ENCODE measurements around the gene SULT4A1.

Gene SULT4A1

DNA sequence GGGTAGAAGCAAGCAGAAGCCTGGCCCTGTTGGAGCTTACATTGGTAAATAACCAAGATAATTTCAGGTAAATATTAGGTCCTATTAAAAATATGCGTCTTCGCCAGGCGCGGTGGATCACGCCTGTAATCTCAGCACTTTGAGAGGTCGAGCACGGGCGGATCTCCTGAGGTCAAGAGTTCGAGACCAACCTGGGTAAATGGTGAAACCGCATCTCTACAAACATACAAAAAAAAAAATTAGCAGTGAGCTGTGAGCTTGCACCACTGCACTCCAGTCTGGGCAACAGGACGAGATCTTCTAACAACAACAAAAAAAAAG lies 529 bp upstream of the SULT4A1 start:
- no peak for DNase-seq (ENCODE audit: low spot score)
- H3K36me3 ChIP-seq (ENCODE audit: low read depth): no peaks in the 10 kb centered on the region
- H3K4me3 ChIP-seq (ENCODE audit: severe bottlenecking): peak overlapping the region; percentile 67
- H3K9me3 ChIP-seq (ENCODE audit: severe bottlenecking): no peaks in the 10 kb centered on the region
- H3K27ac ChIP-seq (ENCODE audit: poor library complexity, severe bottlenecking): no peak overlapping the region
- no peaks in the 10 kb centered on the region for H3K27me3 ChIP-seq (ENCODE audit: insufficient read depth, poor library complexity, severe bottlenecking)
- no peak for ATAC-seq (ENCODE audit: low read depth)
- no peak for TF ChIP-seq CTCF (IDR thresholded peaks at IDR 0.05; ENCODE audit: poor library complexity, severe bottlenecking)
- no peaks in the 10 kb centered on the region for H3K4me1 ChIP-seq (ENCODE audit: insufficient read depth, poor library complexity, severe bottlenecking)

GRCh38 chr22:43861529-43861928 lies 784 bp downstream of the SULT4A1 start:
- Histone ChIP-seq H3K4me1 (ENCODE audit: insufficient read depth, poor library complexity, severe bottlenecking) (no peaks in the 10 kb centered on the region), H3K4me3 (ENCODE audit: severe bottlenecking) (peak overlapping the region; percentile 67), H3K9me3 (ENCODE audit: severe bottlenecking) (no peaks in the 10 kb centered on the region), H3K36me3 (ENCODE audit: low read depth) (no peaks in the 10 kb centered on the region), H3K27ac (ENCODE audit: poor library complexity, severe bottlenecking) (no peak overlapping the region), H3K27me3 (ENCODE audit: insufficient read depth, poor library complexity, severe bottlenecking) (no peaks in the 10 kb centered on the region)
- no peak for TF ChIP-seq CTCF (IDR thresholded peaks at IDR 0.05; ENCODE audit: poor library complexity, severe bottlenecking)
- ATAC-seq (ENCODE audit: low read depth): peak; percentile 19; the same call in 1 of the 3 replicates
- no peak for DNase-seq (ENCODE audit: low spot score)

- no peak for ATAC-seq (ENCODE audit: low read depth)
- Histone ChIP-seq H3K4me1 (ENCODE audit: insufficient read depth, poor library complexity, severe bottlenecking) (no peaks in the 10 kb centered on the region), H3K36me3 (ENCODE audit: low read depth) (no peaks in the 10 kb centered on the region), H3K4me3 (ENCODE audit: severe bottlenecking) (no peak overlapping the region), H3K27ac (ENCODE audit: poor library complexity, severe bottlenecking) (no peak overlapping the region), H3K9me3 (ENCODE audit: severe bottlenecking) (no peaks in the 10 kb centered on the region), H3K27me3 (ENCODE audit: insufficient read depth, poor library complexity, severe bottlenecking) (no peaks in the 10 kb centered on the region)
- no peak for DNase-seq (ENCODE audit: low spot score)
- TF ChIP-seq CTCF (IDR thresholded peaks at IDR 0.05; ENCODE audit: poor library complexity, severe bottlenecking): no peak
Measured at GRCh38 chr22:43860831-43861230, 1.5 kb downstream of the SULT4A1 start.

- H3K9me3 ChIP-seq (ENCODE audit: severe bottlenecking): no peaks in the 10 kb centered on the region
- H3K4me3 ChIP-seq (ENCODE audit: severe bottlenecking): no peak overlapping the region
- H3K4me1 ChIP-seq (ENCODE audit: insufficient read depth, poor library complexity, severe bottlenecking): no peaks in the 10 kb centered on the region
- H3K27ac ChIP-seq (ENCODE audit: poor library complexity, severe bottlenecking): no peak overlapping the region
- TF ChIP-seq CTCF (IDR thresholded peaks at IDR 0.05; ENCODE audit: poor library complexity, severe bottlenecking): no peak
- DNase-seq (ENCODE audit: low spot score) (no peak), ATAC-seq (ENCODE audit: low read depth) (no peak)
- no peaks in the 10 kb centered on the region for H3K27me3 ChIP-seq (ENCODE audit: insufficient read depth, poor library complexity, severe bottlenecking)
- no peaks in the 10 kb centered on the region for H3K36me3 ChIP-seq (ENCODE audit: low read depth)
Measured at GRCh38 chr22:43860126-43860525, 2.2 kb downstream of the SULT4A1 start.

- H3K4me1 ChIP-seq (ENCODE audit: insufficient read depth, poor library complexity, severe bottlenecking): no peaks in the 10 kb centered on the region
- no peaks in the 10 kb centered on the region for H3K9me3 ChIP-seq (ENCODE audit: severe bottlenecking)
- DNase-seq (ENCODE audit: low spot score) (no peak), ATAC-seq (ENCODE audit: low read depth) (no peak)
- no peak overlapping the region for H3K4me3 ChIP-seq (ENCODE audit: severe bottlenecking)
- H3K27me3 ChIP-seq (ENCODE audit: insufficient read depth, poor library complexity, severe bottlenecking): no peaks in the 10 kb centered on the region
- TF ChIP-seq CTCF (IDR thresholded peaks at IDR 0.05; ENCODE audit: poor library complexity, severe bottlenecking): no peak
- H3K36me3 ChIP-seq (ENCODE audit: low read depth): no peaks in the 10 kb centered on the region
- H3K27ac ChIP-seq (ENCODE audit: poor library complexity, severe bottlenecking): no peak overlapping the region
Measured at GRCh38 chr22:43859621-43860020, 2.7 kb downstream of the SULT4A1 start.

Data from RWPE2 (cell line).